NCI-H446 treated with DMSO at 0.1 percent for 48 hours (cell line): ENCODE data around the gene CLTB.

Experiments
- DNase-seq: peaks from one replicate; lab custom pipeline; 2025; lab: John Stamatoyannopoulos, UW

The CLTB gene

DNA sequence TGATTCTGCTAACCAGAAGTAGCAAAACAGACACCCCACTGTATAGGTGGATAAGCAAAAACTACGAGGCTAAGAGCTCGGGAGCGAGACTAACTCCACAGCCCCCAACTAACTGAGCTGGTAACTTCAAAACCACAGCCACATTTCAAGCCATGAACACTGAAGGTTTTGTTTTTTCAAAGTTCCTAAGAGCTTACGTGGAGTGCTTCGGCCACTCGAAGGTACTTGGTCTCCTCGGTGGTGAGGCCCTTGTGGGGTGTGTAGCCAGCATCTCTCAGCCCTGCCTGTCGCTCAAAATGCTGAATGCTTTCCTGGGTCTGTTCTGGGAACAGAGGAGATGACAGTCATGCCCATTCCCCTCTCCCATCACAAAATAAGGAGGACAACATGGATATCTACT is 65.9 kb downstream of the CLTB start:
- DNase-seq: no peak

DNA sequence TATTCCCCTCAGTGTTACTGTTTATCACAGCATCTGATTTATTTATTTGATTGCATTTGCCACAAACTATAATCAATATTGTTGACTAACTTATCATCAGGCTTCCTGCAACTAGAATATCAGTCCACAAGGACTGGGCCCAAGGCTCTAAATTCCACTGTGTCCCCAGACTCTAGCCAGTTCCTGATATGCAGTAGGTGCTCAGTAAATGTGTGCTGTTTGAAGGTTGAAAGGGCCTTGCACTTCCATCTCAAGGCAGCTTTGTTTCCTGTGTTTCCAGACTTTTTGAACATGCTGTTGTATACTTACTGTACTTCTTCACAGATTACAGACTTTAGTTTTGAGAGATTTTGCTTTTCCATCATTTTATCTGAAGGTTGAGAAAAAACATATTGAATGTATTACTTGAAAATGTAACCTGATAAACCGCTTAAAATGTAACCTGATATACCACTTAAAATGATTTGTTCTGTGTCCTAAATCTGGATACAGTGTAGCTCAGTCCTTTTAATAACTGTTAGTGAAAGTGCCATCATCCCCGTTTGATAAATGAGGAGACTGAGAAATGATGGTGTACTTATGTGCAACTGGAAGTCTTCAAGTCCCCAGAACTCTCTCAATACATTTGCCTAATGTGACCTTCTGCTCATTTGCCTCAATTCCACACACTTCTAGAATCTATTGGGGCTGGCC is 73.4 kb downstream of the CLTB start:
- DNase-seq: no peak
